ENCODE measurements around the gene PHKA2. TPM values are rescaled to one million over a fixed set of nuclear protein-coding genes. Genes with fewer than 3 reads are reported as not detected.

The PHKA2 gene
- total and polyA plus RNA-seq, 4 donors = 28.9 to 82.3 (median 41.9) TPM

DNA sequence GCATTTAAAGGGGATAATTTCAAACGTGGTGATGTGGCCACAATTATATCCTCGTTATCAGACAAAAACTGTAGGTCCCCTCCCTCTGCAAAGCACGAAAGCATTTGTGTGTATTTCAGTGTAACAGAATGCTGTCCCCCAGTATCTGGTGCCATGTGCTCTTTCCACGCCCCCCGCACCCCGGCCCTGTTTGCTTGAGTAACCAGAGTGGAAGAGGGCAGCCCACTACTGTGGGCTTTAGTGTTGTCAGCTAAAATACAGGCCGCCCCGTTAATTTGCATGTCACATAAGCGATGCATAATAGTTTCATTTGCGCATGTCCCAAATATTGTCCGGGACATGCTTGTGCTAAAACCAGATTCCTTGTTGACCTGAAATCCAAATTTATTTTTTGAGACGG, 110.1 kb downstream of the PHKA2 start:
- 91% methylated on average over 12 of the region's 12 CpGs for WGBS
- TF ChIP-seq NR2F2 (IDR thresholded peaks at IDR 0.05) (no peak), RAD21 (IDR thresholded peaks at IDR 0.05) (no peak), HNF4A (conservative IDR thresholded peaks at IDR 0.05) (no peak), YY1 (IDR thresholded peaks at IDR 0.05) (no peak), REST (IDR thresholded peaks at IDR 0.05) (no peak), SP1 (IDR thresholded peaks at IDR 0.05) (no peak), HNF4G (IDR thresholded peaks at IDR 0.05) (no peak), FOXA2 (IDR thresholded peaks at IDR 0.05) (no peak), EGR1 (IDR thresholded peaks at IDR 0.05; ENCODE audit: low read depth in 2 of 2) (no peak), GABPA (IDR thresholded peaks at IDR 0.05 in 1 of 2, conservative IDR thresholded peaks at IDR 0.05 in 1 of 2) (no peak), TAF1 (conservative IDR thresholded peaks at IDR 0.05) (no peak), JUND (IDR thresholded peaks at IDR 0.05) (no peak), ATF3 (IDR thresholded peaks at IDR 0.05) (no peak)
- TF ChIP-seq, protein P1, sequence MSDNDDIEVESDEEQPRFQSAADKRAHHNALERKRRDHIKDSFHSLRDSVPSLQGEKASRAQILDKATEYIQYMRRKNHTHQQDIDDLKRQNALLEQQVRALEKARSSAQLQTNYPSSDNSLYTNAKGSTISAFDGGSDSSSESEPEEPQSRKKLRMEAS (IDR thresholded peaks at IDR 0.05) = no peak
- TF ChIP-seq, protein P2, sequence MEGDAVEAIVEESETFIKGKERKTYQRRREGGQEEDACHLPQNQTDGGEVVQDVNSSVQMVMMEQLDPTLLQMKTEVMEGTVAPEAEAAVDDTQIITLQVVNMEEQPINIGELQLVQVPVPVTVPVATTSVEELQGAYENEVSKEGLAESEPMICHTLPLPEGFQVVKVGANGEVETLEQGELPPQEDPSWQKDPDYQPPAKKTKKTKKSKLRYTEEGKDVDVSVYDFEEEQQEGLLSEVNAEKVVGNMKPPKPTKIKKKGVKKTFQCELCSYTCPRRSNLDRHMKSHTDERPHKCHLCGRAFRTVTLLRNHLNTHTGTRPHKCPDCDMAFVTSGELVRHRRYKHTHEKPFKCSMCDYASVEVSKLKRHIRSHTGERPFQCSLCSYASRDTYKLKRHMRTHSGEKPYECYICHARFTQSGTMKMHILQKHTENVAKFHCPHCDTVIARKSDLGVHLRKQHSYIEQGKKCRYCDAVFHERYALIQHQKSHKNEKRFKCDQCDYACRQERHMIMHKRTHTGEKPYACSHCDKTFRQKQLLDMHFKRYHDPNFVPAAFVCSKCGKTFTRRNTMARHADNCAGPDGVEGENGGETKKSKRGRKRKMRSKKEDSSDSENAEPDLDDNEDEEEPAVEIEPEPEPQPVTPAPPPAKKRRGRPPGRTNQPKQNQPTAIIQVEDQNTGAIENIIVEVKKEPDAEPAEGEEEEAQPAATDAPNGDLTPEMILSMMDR (IDR thresholded peaks at IDR 0.05; ENCODE audit: low read depth, low read length, missing input control) = no peak
- DNase-seq (ENCODE audit: low spot score) = no peak

GRCh38 chrX:18873189-18873791, 110.6 kb downstream of the PHKA2 start:
- no peak for DNase-seq (ENCODE audit: low spot score)
- Histone ChIP-seq H3K36me3 (ENCODE audit: control insufficient read depth in 4 of 4, insufficient read depth in 3 of 4, low read depth in 1 of 4, low read length in 3 of 4) (no peaks in the 10 kb centered on the region), H3K4me3 (ENCODE audit: low read depth in 1 of 3, low read length in 3 of 3) (no peak overlapping the region), H3K9ac (ENCODE audit: low read depth in 1 of 2, low read length in 2 of 2) (no peak overlapping the region), H3K27me3 (ENCODE audit: control insufficient read depth in 4 of 4, insufficient read depth in 4 of 4, low read length in 3 of 4) (no peaks in the 10 kb centered on the region), H3K9me3 (ENCODE audit: control insufficient read depth in 4 of 4, low read length in 3 of 4) (no peaks in the 10 kb centered on the region), H3K27ac (ENCODE audit: low read depth in 1 of 2, low read length in 2 of 2) (no peak overlapping the region), H3K4me1 (ENCODE audit: control insufficient read depth in 4 of 4, insufficient read depth in 4 of 4, low read length in 3 of 4) (peaks cover 0 to 2% (median 0%) of the 10 kb centered on the region in 4 donors)
- TF ChIP-seq, protein P3, sequence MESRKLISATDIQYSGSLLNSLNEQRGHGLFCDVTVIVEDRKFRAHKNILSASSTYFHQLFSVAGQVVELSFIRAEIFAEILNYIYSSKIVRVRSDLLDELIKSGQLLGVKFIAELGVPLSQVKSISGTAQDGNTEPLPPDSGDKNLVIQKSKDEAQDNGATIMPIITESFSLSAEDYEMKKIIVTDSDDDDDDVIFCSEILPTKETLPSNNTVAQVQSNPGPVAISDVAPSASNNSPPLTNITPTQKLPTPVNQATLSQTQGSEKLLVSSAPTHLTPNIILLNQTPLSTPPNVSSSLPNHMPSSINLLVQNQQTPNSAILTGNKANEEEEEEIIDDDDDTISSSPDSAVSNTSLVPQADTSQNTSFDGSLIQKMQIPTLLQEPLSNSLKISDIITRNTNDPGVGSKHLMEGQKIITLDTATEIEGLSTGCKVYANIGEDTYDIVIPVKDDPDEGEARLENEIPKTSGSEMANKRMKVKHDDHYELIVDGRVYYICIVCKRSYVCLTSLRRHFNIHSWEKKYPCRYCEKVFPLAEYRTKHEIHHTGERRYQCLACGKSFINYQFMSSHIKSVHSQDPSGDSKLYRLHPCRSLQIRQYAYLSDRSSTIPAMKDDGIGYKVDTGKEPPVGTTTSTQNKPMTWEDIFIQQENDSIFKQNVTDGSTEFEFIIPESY (IDR thresholded peaks at IDR 0.05) = no peak
- TF ChIP-seq TAF1 (conservative IDR thresholded peaks at IDR 0.05) (no peak), SP1 (IDR thresholded peaks at IDR 0.05) (no peak), YY1 (IDR thresholded peaks at IDR 0.05) (no peak)
- 81% methylated on average over 27 of the region's 27 CpGs for WGBS

More for the DNA sequence above, 110.1 kb downstream of the PHKA2 start:
- Histone ChIP-seq H3K9me3 (ENCODE audit: control insufficient read depth in 4 of 4, low read length in 3 of 4) (no peaks in the 10 kb centered on the region), H3K4me3 (ENCODE audit: low read depth in 1 of 3, low read length in 3 of 3) (no peak overlapping the region), H3K27me3 (ENCODE audit: control insufficient read depth in 4 of 4, insufficient read depth in 4 of 4, low read length in 3 of 4) (no peaks in the 10 kb centered on the region), H3K4me1 (ENCODE audit: control insufficient read depth in 4 of 4, insufficient read depth in 4 of 4, low read length in 3 of 4) (peaks cover 0 to 2% (median 0%) of the 10 kb centered on the region in 4 donors), H3K27ac (ENCODE audit: low read depth in 1 of 2, low read length in 2 of 2) (no peak overlapping the region), H3K36me3 (ENCODE audit: control insufficient read depth in 4 of 4, insufficient read depth in 3 of 4, low read depth in 1 of 4, low read length in 3 of 4) (no peaks in the 10 kb centered on the region), H3K9ac (ENCODE audit: low read depth in 1 of 2, low read length in 2 of 2) (no peak overlapping the region)

All from liver (tissue), 9 donors.